B cell (primary cell): ENCODE results near the gene LMAN1L. TPM values are rescaled to one million over a fixed set of nuclear protein-coding genes. Genes with fewer than 3 reads are reported as not detected.

Experiments used
- ATAC-seq: fragments of 200-7000 bp; cut with Tn5 transposase; one replicate; pipeline ENCODE4 v1.10.0; 2021; ENCODE audit warnings: low read depth, mild to moderate bottlenecking, moderate number of reproducible peaks, moderate library complexity
- CTCF ChIA-PET: fragments of 350-600 bp; sonication (Branson Sonifier 250); formaldehyde crosslinking; loops from one replicate; lab custom pipeline; 2021; ENCODE audit warnings: antibody characterized with exemption, inconsistent platforms; lab: Charles Lee
- POLR2A ChIA-PET: fragments of 350-600 bp; sonication (Branson Sonifier 250); formaldehyde crosslinking; loops from one replicate; lab custom pipeline; 2021; ENCODE audit warnings: antibody characterized with exemption; lab: Charles Lee
- DNase-seq: peaks from one replicate; pipeline ENCODE4 v3.0.0; 2013
- H2AFZ ChIP-seq: 2 replicates; pipeline ENCODE4 v1.6.1; 2012; ENCODE audit warnings: mild to moderate bottlenecking, low read depth, low read length; ENCODE audit not compliant: insufficient read depth, poor library complexity, severe bottlenecking
- H3K27ac ChIP-seq, 2 donors: 1 replicate in 1 of 2; 2 replicates in 1 of 2; pipeline ENCODE4 v1.5.1; 2012 to 2013; ENCODE audit warnings: low read length in 2 of 2, mild to moderate bottlenecking in 2 of 2, moderate library complexity in 1 of 2
- H3K27me3 ChIP-seq, 4 experiments: fragments of 200-600 bp in 1 of 4; sonication (generic) in 1 of 4; replicated peaks in 1 of 4; 1 replicate in 2 of 4; 2 replicates in 2 of 4; pipeline versions ENCODE4 v1.6.1 to v1.7.0; 2013 to 2016; ENCODE audit warnings: low read length in 3 of 4, mild to moderate bottlenecking in 2 of 4, mixed read lengths in 1 of 4, moderate library complexity in 1 of 4; ENCODE audit not compliant: insufficient read depth in 4 of 4, control insufficient read depth in 3 of 4; ENCODE audit errors: control extremely low read depth in 1 of 4
- H3K36me3 ChIP-seq, 2 experiments: replicated peaks in 1 of 2; 1 replicate in 1 of 2; 2 replicates in 1 of 2; pipeline versions ENCODE4 v1.6.1 to v1.7.1; 2013; ENCODE audit warnings: low read length in 1 of 2; ENCODE audit not compliant: insufficient read depth in 2 of 2, control insufficient read depth in 1 of 2; ENCODE audit errors: control extremely low read depth in 1 of 2, extremely low read depth in 1 of 2
- H3K4me1 ChIP-seq, 2 donors: fragments of 200-600 bp in 1 of 2; sonication (generic) in 1 of 2; 1 replicate in 1 of 2; 2 replicates in 1 of 2; pipeline versions ENCODE4 v1.5.1 to v1.6.1; 2013 to 2017; ENCODE audit warnings: low read length in 2 of 2; ENCODE audit not compliant: control insufficient read depth in 2 of 2, insufficient read depth in 2 of 2
- H3K4me2 ChIP-seq: replicated peaks from 2 replicates; pipeline ENCODE3; 2012; ENCODE audit warnings: mild to moderate bottlenecking, low read depth, low read length; ENCODE audit not compliant: poor library complexity, severe bottlenecking
- H3K4me3 ChIP-seq, 5 experiments: fragments of 200-600 bp in 1 of 5; sonication (generic) in 1 of 5; 1 replicate in 3 of 5; 2 replicates in 2 of 5; pipeline versions ENCODE4 v1.5.1 to v1.7.0; 2011 to 2016; ENCODE audit warnings: low read length in 4 of 5, mild to moderate bottlenecking in 4 of 5, low read depth in 2 of 5, control low read depth in 1 of 5, moderate library complexity in 1 of 5; ENCODE audit not compliant: insufficient read depth in 1 of 5; ENCODE audit errors: control extremely low read depth in 1 of 5, extremely low read depth in 1 of 5
- H3K79me2 ChIP-seq: fragments of 200-600 bp; sonication (generic); one replicate; pipeline ENCODE4 v1.6.0; 2016; ENCODE audit warnings: low read length; ENCODE audit not compliant: control insufficient read depth, insufficient read depth
- H3K9ac ChIP-seq: fragments of 200-600 bp; sonication (generic); 2 replicates; pipeline ENCODE4 v1.6.1; 2017; ENCODE audit warnings: mild to moderate bottlenecking, low read length, moderate library complexity
- H3K9me3 ChIP-seq, 3 donors: one replicate each; pipeline versions ENCODE4 v1.6.1 to v1.7.1; 2013; ENCODE audit warnings: low read length in 2 of 3; ENCODE audit not compliant: control insufficient read depth in 2 of 3, insufficient read depth in 1 of 3; ENCODE audit errors: control extremely low read depth in 1 of 3
- H4K20me1 ChIP-seq: 2 replicates; pipeline ENCODE4 v1.6.0; 2012; ENCODE audit warnings: mild to moderate bottlenecking, low read length; ENCODE audit not compliant: insufficient read depth, control insufficient read depth, poor library complexity, severe bottlenecking
- H3K27ac Mint-ChIP-seq: one replicate; pipeline ENCODE4 v1.8.0; 2021; ENCODE audit warnings: mixed read lengths
- H3K27me3 Mint-ChIP-seq: one replicate; pipeline ENCODE4 v1.8.0; 2021; ENCODE audit warnings: mixed read lengths
- H3K4me1 Mint-ChIP-seq: one replicate; pipeline ENCODE4 v1.8.0; 2021; ENCODE audit warnings: mixed read lengths
- H3K4me3 Mint-ChIP-seq: one replicate; pipeline ENCODE4 v1.8.0; 2021; ENCODE audit warnings: mixed read lengths
- H3K9me3 Mint-ChIP-seq: one replicate; pipeline ENCODE4 v1.8.0; 2022; ENCODE audit warnings: mixed read lengths; ENCODE audit not compliant: insufficient read depth
- CTCF ChIP-seq: fragments of 200-600 bp; IDR thresholded peaks from one replicate; pipeline ENCODE4 v1.8.0; 2022; ENCODE audit warnings: antibody characterized with exemption, mild to moderate bottlenecking
- EZH2 ChIP-seq: IDR thresholded peaks from 2 replicates; pipeline ENCODE4 v1.6.1; 2012; ENCODE audit warnings: borderline replicate concordance, low read depth, mild to moderate bottlenecking, moderate library complexity, low read length; ENCODE audit not compliant: insufficient read depth, poor library complexity, severe bottlenecking
- WGBS: methylation state at CpG from one replicate; pipeline ENCODE4 v1.1.5; 2013; ENCODE audit warnings: missing lambda C conversion rate; ENCODE audit not compliant: insufficient coverage; 5-methylcytosine and 5-hydroxymethylcytosine counted together
- intact Hi-C: fragments of 100-400 bp; cut with micrococcal nuclease; formaldehyde crosslinking; loops from one replicate; pipeline ENCODE4 v1.10.0; 2022
- polyA plus RNA-seq: library from polyadenylated mRNA; depleted of rRNA; stranded (reverse); fragments of >200 nt; gene quantifications from 2 replicates; pipeline ENCODE4 v1.2.3, GENCODE V29; 2012
- total RNA-seq, 2 donors: library from RNA; stranded (reverse); fragments of 120-200 nt in 1 of 2; gene quantifications; 1 replicate in 1 of 2; 2 replicates in 1 of 2; pipeline versions ENCODE4 v1.2.3 to v1.2.4, GENCODE V29; 2013 to 2022

LMAN1L gene
- total and polyA plus RNA-seq, 2 donors (not counting 1 experiment from before 2014, with no cell fraction given): 0.60 to 1.1 TPM

GRCh38 chr15:74790080-74790916 is 22.3 kb upstream of the LMAN1L start:
- ATAC-seq: peak; percentile 22

More at GRCh38 chr15:74790080-74790916, 22.3 kb upstream of the LMAN1L start:
- ChIA-PET POLR2A (interaction anchor here (0.7 to 15.8 kb wide), 6 partner anchors 7 to 665 kb away, joined by 3 to 572 read pairs (median 3); partner anchors contain the start of genes CSK and ULK3), CTCF (interaction anchor here (0.7 to 37.1 kb wide), 4 partner anchors 4 to 326 kb away, joined by 3 to 2548 read pairs (median 1332); partner anchors contain the start of genes CSK and LMAN1L)
- Histone ChIP-seq H3K9ac (peak overlapping the region; percentile 68), H3K9me3 (no peaks in the 10 kb centered on the region), H3K27me3 (no peaks in the 10 kb centered on the region), H3K4me3 (peak overlapping the region; percentile 46 to 81 (median 67)), H3K4me1 (peaks cover 82 to 99% of the 10 kb centered on the region in 2 donors), H3K36me3 (peaks cover 0 to 46% of the 10 kb centered on the region in 2 experiments), H2AFZ (no peak overlapping the region), H4K20me1 (peaks cover 57% of the 10 kb centered on the region), H3K79me2 (peaks cover 82% of the 10 kb centered on the region), H3K4me2 (peak overlapping the region; percentile 91), H3K27ac (peak overlapping the region; percentile 90 to 93)
- Mint-ChIP-seq H3K27me3 (no peaks in the 10 kb centered on the region), H3K4me3 (peak overlapping the region; percentile 93), H3K4me1 (peaks cover 97% of the 10 kb centered on the region), H3K9me3 (no peaks in the 10 kb centered on the region), H3K27ac (peak overlapping the region; percentile 99)
- DNase-seq: peak; percentile 84
- TF ChIP-seq EZH2 (no peak), CTCF (no peak)
- intact Hi-C loops: no loop called here
- 1% methylated on average over 11 of the region's 15 CpGs for WGBS
